HTR-8/SVneo (cell line): ENCODE data around the gene BACE1-AS.

Experiments used
- DNase-seq: peaks from one replicate; pipeline ENCODE4 v3.0.0; 2011; ENCODE audit warnings: low spot score, mixed read lengths; ENCODE audit not compliant: insufficient read length
- FAIRE-seq: peaks from 2 replicates; lab custom pipeline; 2011; peaks lifted over from hg19 to GRCh38; lab: Jason Lieb, UNC

BACE1-AS gene

GRCh38 chr11:117287668-117288067 is 3.5 kb upstream of the BACE1-AS start:
- FAIRE-seq, result no peak
- DNase-seq, result no peak

GRCh38 chr11:117289795-117290194 is 1.4 kb upstream of the BACE1-AS start:
- DNase-seq (no peak), FAIRE-seq (no peak)

GRCh38 chr11:117292616-117293015 is 1.5 kb downstream of the BACE1-AS start:
- DNase-seq (no peak), FAIRE-seq (no peak)

- FAIRE-seq, result no peak
- DNase-seq, result no peak
Measured at GRCh38 chr11:117295438-117296137, 4.4 kb downstream of the BACE1-AS start.

GRCh38 chr11:117296881-117297280 is 5.7 kb downstream of the BACE1-AS start:
- DNase-seq, result no peak
- no peak for FAIRE-seq

- FAIRE-seq (no peak), DNase-seq (no peak)
Measured at GRCh38 chr11:117298195-117298594, 7.0 kb downstream of the BACE1-AS start.

GRCh38 chr11:117299351-117300282 is 8.5 kb downstream of the BACE1-AS start:
- FAIRE-seq, result no peak
- DNase-seq, result no peak

- no peak for FAIRE-seq
- no peak for DNase-seq
Measured at GRCh38 chr11:117300283-117300663, 9.1 kb downstream of the BACE1-AS start.

GRCh38 chr11:117300773-117301172 is 9.6 kb downstream of the BACE1-AS start:
- DNase-seq (no peak), FAIRE-seq (no peak)

- no peak for FAIRE-seq
Measured at GRCh38 chr11:117302228-117302627, 11.1 kb downstream of the BACE1-AS start.

GRCh38 chr11:117303101-117303500 is 12.0 kb downstream of the BACE1-AS start:
- FAIRE-seq (no peak), DNase-seq (no peak)

More at GRCh38 chr11:117302228-117302627, 11.1 kb downstream of the BACE1-AS start:
- no peak for DNase-seq

GRCh38 chr11:117303646-117304315 is 12.6 kb downstream of the BACE1-AS start:
- DNase-seq (no peak), FAIRE-seq (no peak)

GRCh38 chr11:117305145-117305544 is 14.0 kb downstream of the BACE1-AS start:
- no peak for FAIRE-seq
- no peak for DNase-seq

GRCh38 chr11:117309310-117309709 is 18.2 kb downstream of the BACE1-AS start:
- no peak for FAIRE-seq
- DNase-seq, result no peak

- FAIRE-seq (no peak), DNase-seq (no peak)
Measured at GRCh38 chr11:117313091-117313490, 21.9 kb downstream of the BACE1-AS start.

GRCh38 chr11:117313828-117314768 is 23.0 kb downstream of the BACE1-AS start:
- peak; percentile 13 for FAIRE-seq
- no peak for DNase-seq

GRCh38 chr11:117314840-117315239 is 23.7 kb downstream of the BACE1-AS start:
- no peak for FAIRE-seq
- DNase-seq, result no peak

GRCh38 chr11:117315285-117316196 is 24.4 kb downstream of the BACE1-AS start:
- peak; percentile 16 for FAIRE-seq
- no peak for DNase-seq
